ENCODE data around the gene PPM1G. TPM values are rescaled to one million over a fixed set of nuclear protein-coding genes. Genes with fewer than 3 reads are reported as not detected.
A peak's percentile ranks its signal among the peaks of the same experiment; 100 is the strongest.
"Not testable (repeated sequence)": the region's sequence is repeated elsewhere in the genome, so short reads cannot be mapped to it uniquely, and the experiment has no call there.

Gene PPM1G
- total and polyA plus RNA-seq, 2 donors = 50.4 to 68.6 TPM

GRCh38 chr2:27425039-27425438 is 15.6 kb upstream of the PPM1G start:
- not testable (repeated sequence) for H3K9me3 ChIP-seq (ENCODE audit: control insufficient read depth in 2 of 2, insufficient read depth in 1 of 2, low read length in 1 of 2); H3K36me3 ChIP-seq (ENCODE audit: control insufficient read depth in 2 of 2, insufficient read depth in 2 of 2, low read length in 1 of 2); DNase-seq (ENCODE audit: low read depth in 6 of 9, low spot score in 9 of 9); H3K27me3 ChIP-seq (ENCODE audit: control insufficient read depth in 2 of 2, insufficient read depth in 1 of 2, low read length in 1 of 2); H3K4me3 ChIP-seq (ENCODE audit: low read length in 2 of 2); H3K27ac ChIP-seq (ENCODE audit: low read depth in 1 of 2, low read length in 1 of 2); H3K4me1 ChIP-seq (ENCODE audit: control insufficient read depth in 2 of 2, insufficient read depth in 2 of 2, low read length in 2 of 2)
- 98% methylated on average over 10 of the region's 10 CpGs for WGBS

GRCh38 chr2:27422958-27423357 is 13.6 kb upstream of the PPM1G start:
- H3K9me3 ChIP-seq (ENCODE audit: control insufficient read depth in 2 of 2, insufficient read depth in 1 of 2, low read length in 1 of 2) = no peaks in the 10 kb centered on the region
- no peaks in the 10 kb centered on the region for H3K36me3 ChIP-seq (ENCODE audit: control insufficient read depth in 2 of 2, insufficient read depth in 2 of 2, low read length in 1 of 2)
- H3K4me3 ChIP-seq (ENCODE audit: low read length in 2 of 2) = no peak overlapping the region
- no peak overlapping the region for H3K27ac ChIP-seq (ENCODE audit: low read depth in 1 of 2, low read length in 1 of 2)
- H3K27me3 ChIP-seq (ENCODE audit: control insufficient read depth in 2 of 2, insufficient read depth in 1 of 2, low read length in 1 of 2) = no peaks in the 10 kb centered on the region
- no peak for DNase-seq (ENCODE audit: low read depth in 6 of 9, low spot score in 9 of 9)
- 99% methylated on average over 3 of the region's 3 CpGs for WGBS
- H3K4me1 ChIP-seq (ENCODE audit: control insufficient read depth in 2 of 2, insufficient read depth in 2 of 2, low read length in 2 of 2) = no peaks in the 10 kb centered on the region

DNA sequence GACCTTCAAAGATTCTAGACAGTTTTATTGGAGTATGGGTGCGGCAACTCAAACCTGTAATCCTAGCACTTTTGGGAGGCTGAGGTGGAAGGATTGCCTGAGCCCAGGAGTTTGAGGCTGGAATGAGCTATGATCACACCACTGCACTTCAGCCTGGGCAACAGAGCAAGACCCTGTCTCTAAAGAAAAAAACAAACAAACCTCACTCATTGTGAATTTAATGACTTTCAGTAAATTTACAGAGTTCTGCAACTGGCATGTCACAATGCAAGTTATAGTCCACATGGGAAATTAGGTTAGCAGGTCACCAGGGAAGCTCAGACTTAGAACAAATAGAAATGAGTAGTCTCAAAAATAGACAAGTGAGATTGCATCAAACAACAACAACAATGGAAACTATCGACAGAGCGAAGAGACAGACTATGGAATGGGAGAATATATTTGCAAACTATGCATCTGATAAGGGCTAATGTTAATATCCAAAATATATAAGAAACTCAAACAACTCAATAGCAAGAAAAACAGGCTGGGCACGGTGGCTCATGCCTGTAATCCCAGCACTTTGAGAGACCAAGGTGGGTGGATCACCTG is 12.4 kb upstream of the PPM1G start:
- WGBS = 98% methylated on average over 4 of the region's 4 CpGs
- H3K36me3 ChIP-seq (ENCODE audit: control insufficient read depth in 2 of 2, insufficient read depth in 2 of 2, low read length in 1 of 2) = no peaks in the 10 kb centered on the region

GRCh38 chr2:27420996-27421395 is 11.6 kb upstream of the PPM1G start:
- Histone ChIP-seq H3K27me3 (ENCODE audit: control insufficient read depth in 2 of 2, insufficient read depth in 1 of 2, low read length in 1 of 2) (no peaks in the 10 kb centered on the region), H3K4me3 (ENCODE audit: low read length in 2 of 2) (no peak overlapping the region), H3K4me1 (ENCODE audit: control insufficient read depth in 2 of 2, insufficient read depth in 2 of 2, low read length in 2 of 2) (no peaks in the 10 kb centered on the region), H3K36me3 (ENCODE audit: control insufficient read depth in 2 of 2, insufficient read depth in 2 of 2, low read length in 1 of 2) (no peaks in the 10 kb centered on the region), H3K27ac (ENCODE audit: low read depth in 1 of 2, low read length in 1 of 2) (no peak overlapping the region), H3K9me3 (ENCODE audit: control insufficient read depth in 2 of 2, insufficient read depth in 1 of 2, low read length in 1 of 2) (no peaks in the 10 kb centered on the region)
- DNase-seq (ENCODE audit: low read depth in 6 of 9, low spot score in 9 of 9) = no peak

More for the DNA sequence above, 12.4 kb upstream of the PPM1G start:
- Histone ChIP-seq H3K9me3 (ENCODE audit: control insufficient read depth in 2 of 2, insufficient read depth in 1 of 2, low read length in 1 of 2) (no peaks in the 10 kb centered on the region), H3K4me3 (ENCODE audit: low read length in 2 of 2) (no peak overlapping the region), H3K4me1 (ENCODE audit: control insufficient read depth in 2 of 2, insufficient read depth in 2 of 2, low read length in 2 of 2) (no peaks in the 10 kb centered on the region), H3K27ac (ENCODE audit: low read depth in 1 of 2, low read length in 1 of 2) (no peak overlapping the region), H3K27me3 (ENCODE audit: control insufficient read depth in 2 of 2, insufficient read depth in 1 of 2, low read length in 1 of 2) (no peaks in the 10 kb centered on the region)
- no peak for DNase-seq (ENCODE audit: low read depth in 6 of 9, low spot score in 9 of 9)

DNA sequence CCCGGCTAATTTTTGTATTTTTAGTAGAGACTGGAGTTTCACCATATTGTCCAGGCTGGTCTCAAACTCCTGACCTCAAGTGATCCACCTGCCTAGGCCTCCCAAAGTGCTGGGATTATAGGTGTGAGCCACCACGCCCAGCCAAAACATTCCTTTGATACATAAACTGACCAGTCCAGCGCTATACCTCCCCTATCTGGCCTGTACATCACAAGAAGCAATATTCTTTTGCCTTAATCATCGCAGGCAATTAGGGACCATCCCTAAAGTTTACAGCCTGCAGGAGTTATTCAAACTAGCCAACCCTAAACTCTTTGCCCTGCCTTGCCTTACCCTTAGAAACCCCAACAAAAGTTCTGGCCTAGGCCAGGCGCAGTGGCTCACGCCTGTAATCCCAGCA is 6.8 kb upstream of the PPM1G start:
- no peak for DNase-seq (ENCODE audit: low read depth in 6 of 9, low spot score in 9 of 9)
- Histone ChIP-seq H3K27me3 (ENCODE audit: control insufficient read depth in 2 of 2, insufficient read depth in 1 of 2, low read length in 1 of 2) (no peaks in the 10 kb centered on the region), H3K27ac (ENCODE audit: low read depth in 1 of 2, low read length in 1 of 2) (no peak overlapping the region), H3K9me3 (ENCODE audit: control insufficient read depth in 2 of 2, insufficient read depth in 1 of 2, low read length in 1 of 2) (no peaks in the 10 kb centered on the region), H3K4me1 (ENCODE audit: control insufficient read depth in 2 of 2, insufficient read depth in 2 of 2, low read length in 2 of 2) (no peaks in the 10 kb centered on the region), H3K36me3 (ENCODE audit: control insufficient read depth in 2 of 2, insufficient read depth in 2 of 2, low read length in 1 of 2) (no peaks in the 10 kb centered on the region), H3K4me3 (ENCODE audit: low read length in 2 of 2) (no peak overlapping the region)
- 98% methylated on average over 6 of the region's 6 CpGs for WGBS

GRCh38 chr2:27412419-27413152 is 3.2 kb upstream of the PPM1G start:
- no peaks in the 10 kb centered on the region for H3K27me3 ChIP-seq (ENCODE audit: control insufficient read depth in 2 of 2, insufficient read depth in 1 of 2, low read length in 1 of 2)
- WGBS = 96% methylated on average over 9 of the region's 9 CpGs
- no peak overlapping the region for H3K4me3 ChIP-seq (ENCODE audit: low read length in 2 of 2)
- DNase-seq (ENCODE audit: low read depth in 6 of 9, low spot score in 9 of 9) = no peak
- no peak overlapping the region for H3K27ac ChIP-seq (ENCODE audit: low read depth in 1 of 2, low read length in 1 of 2)
- H3K9me3 ChIP-seq (ENCODE audit: control insufficient read depth in 2 of 2, insufficient read depth in 1 of 2, low read length in 1 of 2) = no peaks in the 10 kb centered on the region
- H3K36me3 ChIP-seq (ENCODE audit: control insufficient read depth in 2 of 2, insufficient read depth in 2 of 2, low read length in 1 of 2) = peaks cover 0 to under 1% of the 10 kb centered on the region in 2 donors
- peaks cover 7 to 13% of the 10 kb centered on the region in 2 donors for H3K4me1 ChIP-seq (ENCODE audit: control insufficient read depth in 2 of 2, insufficient read depth in 2 of 2, low read length in 2 of 2)

GRCh38 chr2:27408601-27409320 is 630 bp downstream of the PPM1G start:
- H3K27ac ChIP-seq (ENCODE audit: low read depth in 1 of 2, low read length in 1 of 2) = peak overlapping the region; percentile 60 to 89
- peaks cover 7 to 17% of the 10 kb centered on the region in 2 donors for H3K4me1 ChIP-seq (ENCODE audit: control insufficient read depth in 2 of 2, insufficient read depth in 2 of 2, low read length in 2 of 2)
- WGBS = under 1% methylated on average over 33 of the region's 33 CpGs
- H3K27me3 ChIP-seq (ENCODE audit: control insufficient read depth in 2 of 2, insufficient read depth in 1 of 2, low read length in 1 of 2) = no peaks in the 10 kb centered on the region
- no peak for DNase-seq (ENCODE audit: low read depth in 6 of 9, low spot score in 9 of 9)
- peaks cover 4 to 12% of the 10 kb centered on the region in 2 donors for H3K36me3 ChIP-seq (ENCODE audit: control insufficient read depth in 2 of 2, insufficient read depth in 2 of 2, low read length in 1 of 2)
- no peaks in the 10 kb centered on the region for H3K9me3 ChIP-seq (ENCODE audit: control insufficient read depth in 2 of 2, insufficient read depth in 1 of 2, low read length in 1 of 2)
- H3K4me3 ChIP-seq (ENCODE audit: low read length in 2 of 2) = peak overlapping the region; percentile 79 to 100

DNA sequence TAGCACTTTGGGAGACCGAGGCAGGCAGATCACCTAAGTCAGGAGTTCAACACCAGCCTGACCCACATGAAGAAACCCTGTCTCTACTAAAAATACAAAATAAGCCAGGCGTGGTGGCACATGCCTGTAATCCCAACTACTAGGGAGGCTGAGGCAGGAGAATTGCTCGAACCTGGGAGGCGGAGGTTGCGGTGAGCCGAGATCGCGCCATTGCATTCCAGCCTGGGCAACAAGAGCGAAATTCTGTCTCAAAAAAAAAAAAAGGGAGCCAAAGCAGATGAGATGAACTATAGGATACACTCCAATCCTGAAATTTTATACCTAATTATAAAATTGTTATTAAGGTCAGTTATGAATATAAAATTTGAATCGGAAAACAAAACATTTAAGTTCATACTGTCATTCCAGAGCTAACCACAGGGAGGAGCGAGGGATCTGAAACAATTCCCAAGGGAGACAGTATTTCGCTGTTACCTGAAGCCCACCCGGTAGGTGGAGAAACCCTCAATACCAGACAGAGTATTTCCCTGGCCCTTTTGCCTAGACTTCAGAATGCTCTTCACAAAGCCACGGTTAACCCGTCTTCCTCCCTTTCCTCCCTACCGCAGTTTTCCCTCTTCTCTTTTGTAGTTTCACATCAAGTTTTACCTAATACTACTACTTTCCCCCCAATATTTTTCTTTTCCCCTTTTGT is 1.4 kb downstream of the PPM1G start:
- Histone ChIP-seq H3K4me3 (ENCODE audit: low read length in 2 of 2) (peak overlapping the region; percentile 79 to 100), H3K36me3 (ENCODE audit: control insufficient read depth in 2 of 2, insufficient read depth in 2 of 2, low read length in 1 of 2) (peaks cover 4 to 15% of the 10 kb centered on the region in 2 donors), H3K4me1 (ENCODE audit: control insufficient read depth in 2 of 2, insufficient read depth in 2 of 2, low read length in 2 of 2) (peaks cover 7 to 17% of the 10 kb centered on the region in 2 donors), H3K9me3 (ENCODE audit: control insufficient read depth in 2 of 2, insufficient read depth in 1 of 2, low read length in 1 of 2) (no peaks in the 10 kb centered on the region), H3K27ac (ENCODE audit: low read depth in 1 of 2, low read length in 1 of 2) (no peak overlapping the region), H3K27me3 (ENCODE audit: control insufficient read depth in 2 of 2, insufficient read depth in 1 of 2, low read length in 1 of 2) (no peaks in the 10 kb centered on the region)
- DNase-seq (ENCODE audit: low read depth in 6 of 9, low spot score in 9 of 9) = peak in 1 of 9 donors; percentile 9
- 63% methylated on average over 16 of the region's 16 CpGs for WGBS
